ENCODE measurements around the gene RASGRF2.
"Not testable (repeated sequence)": the region's sequence is repeated elsewhere in the genome, so short reads cannot be mapped to it uniquely, and the experiment has no call there.

Gene RASGRF2

GRCh38 chr5:81022688-81023084, 62.5 kb downstream of the RASGRF2 start:
- DNase-seq, result no peak

- peak; percentile 1 for DNase-seq
Observed at GRCh38 chr5:81023261-81023970, 63.3 kb downstream of the RASGRF2 start.

DNA sequence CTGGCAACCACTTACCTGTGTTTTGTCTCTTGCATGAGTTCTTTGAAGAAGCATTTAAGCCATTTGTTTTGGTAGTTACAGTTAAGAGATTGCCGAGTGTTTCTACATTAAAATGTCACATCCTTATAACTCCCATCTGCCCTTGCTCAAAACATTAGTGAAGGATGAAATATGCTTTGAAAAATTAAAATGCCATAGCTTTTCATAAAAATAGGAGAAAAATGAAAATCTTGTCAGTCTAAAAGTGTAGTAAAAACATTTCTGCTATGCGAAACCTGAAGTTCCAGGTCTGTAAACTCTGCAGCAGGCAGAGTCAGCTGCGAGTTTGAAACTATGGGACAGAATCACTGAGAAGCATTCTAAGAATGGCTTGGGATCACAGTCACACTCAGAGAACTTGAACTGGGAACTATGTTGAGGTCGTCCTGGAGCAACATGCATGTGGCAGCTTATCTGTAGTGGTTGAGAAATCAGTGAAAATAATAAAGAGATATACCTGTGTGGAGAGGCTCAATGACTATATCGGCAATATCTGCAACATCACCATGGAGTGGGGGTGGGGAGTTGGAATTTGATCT, 67.4 kb downstream of the RASGRF2 start:
- no peak for DNase-seq

GRCh38 chr5:81028888-81029287, 68.7 kb downstream of the RASGRF2 start:
- not testable (repeated sequence) for DNase-seq

GRCh38 chr5:81029736-81030135, 69.6 kb downstream of the RASGRF2 start:
- not testable (repeated sequence) for DNase-seq

DNA sequence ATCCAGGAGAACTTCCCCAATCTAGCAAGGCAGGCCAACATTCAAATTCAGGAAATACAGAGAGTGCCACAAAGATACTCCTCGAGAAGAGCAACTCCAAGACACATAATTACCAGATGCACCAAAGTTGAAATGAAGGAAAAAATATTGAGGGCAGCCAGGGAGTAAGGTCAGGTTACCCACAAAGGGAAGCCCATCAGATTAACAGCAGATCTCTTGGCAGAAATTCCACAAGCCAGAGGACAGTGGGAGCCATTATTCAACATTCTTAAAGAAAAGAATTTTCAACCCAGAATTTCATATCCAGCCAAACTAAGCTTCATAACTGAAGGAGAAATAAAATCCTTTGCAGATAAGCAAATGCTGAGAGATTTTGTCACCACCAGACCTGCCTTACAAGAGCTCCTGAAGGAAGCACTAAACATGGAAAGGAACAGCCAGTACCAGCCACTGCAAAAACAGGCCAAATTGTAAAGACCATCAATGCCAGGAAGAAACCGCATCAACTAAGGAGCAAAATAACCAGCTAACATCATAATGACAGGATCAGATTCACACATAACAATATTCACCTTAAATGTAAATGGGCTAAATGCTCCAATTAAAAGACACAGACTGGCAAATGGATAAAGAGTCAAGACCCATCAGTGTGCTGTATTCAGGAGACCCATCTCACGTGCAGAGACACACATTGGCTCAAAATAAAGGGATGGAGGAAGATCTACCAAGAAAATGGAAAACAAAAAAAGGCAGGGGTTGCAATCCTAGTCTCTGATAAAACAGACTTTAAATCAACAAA, 70.3 kb downstream of the RASGRF2 start:
- DNase-seq, result not testable (repeated sequence)

GRCh38 chr5:81035522-81035921, 75.4 kb downstream of the RASGRF2 start:
- no peak for DNase-seq

- DNase-seq, result no peak
Observed at GRCh38 chr5:81038495-81038894, 78.3 kb downstream of the RASGRF2 start.

DNA sequence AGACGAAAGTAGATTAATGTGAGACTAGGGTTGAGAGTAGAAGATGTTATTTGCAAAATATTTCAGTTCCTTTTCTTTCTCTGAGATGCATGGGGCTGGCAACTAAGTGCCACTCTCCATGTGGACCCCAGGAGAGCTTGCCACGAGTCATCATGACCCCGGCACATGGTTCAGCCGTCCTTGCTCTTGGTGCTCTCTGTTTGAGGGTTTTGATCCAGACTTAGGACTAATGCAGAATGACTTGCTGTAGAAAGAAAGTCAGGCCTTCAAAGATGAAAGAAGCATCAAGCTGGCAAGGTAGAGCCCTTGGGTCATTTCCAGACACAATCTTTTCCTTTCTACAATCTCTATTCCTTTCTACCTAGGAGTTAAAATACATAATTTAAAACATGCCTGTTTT, 84.7 kb downstream of the RASGRF2 start:
- DNase-seq, result no peak

- no peak for DNase-seq
Observed at GRCh38 chr5:81045389-81045807, 85.2 kb downstream of the RASGRF2 start.

DNA sequence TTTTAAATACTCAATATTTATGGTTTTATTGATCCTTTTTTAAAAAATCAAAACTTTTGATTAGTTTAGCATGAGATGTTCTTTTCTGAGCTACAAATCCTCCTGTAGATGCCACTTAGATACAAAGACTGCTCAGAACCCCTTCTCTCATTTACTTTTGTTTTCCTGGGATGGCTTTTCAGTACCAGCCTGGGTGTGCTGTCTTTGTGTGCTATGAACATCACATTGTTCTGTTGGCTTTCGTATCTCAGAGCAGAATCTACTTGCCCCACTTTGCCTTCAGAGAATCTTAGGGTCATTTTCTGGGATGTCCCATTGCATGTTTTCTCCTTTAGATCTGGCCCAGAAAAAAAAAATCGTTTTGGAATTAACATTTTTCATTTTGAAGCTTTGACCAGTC, 85.9 kb downstream of the RASGRF2 start:
- DNase-seq, result no peak

DNA sequence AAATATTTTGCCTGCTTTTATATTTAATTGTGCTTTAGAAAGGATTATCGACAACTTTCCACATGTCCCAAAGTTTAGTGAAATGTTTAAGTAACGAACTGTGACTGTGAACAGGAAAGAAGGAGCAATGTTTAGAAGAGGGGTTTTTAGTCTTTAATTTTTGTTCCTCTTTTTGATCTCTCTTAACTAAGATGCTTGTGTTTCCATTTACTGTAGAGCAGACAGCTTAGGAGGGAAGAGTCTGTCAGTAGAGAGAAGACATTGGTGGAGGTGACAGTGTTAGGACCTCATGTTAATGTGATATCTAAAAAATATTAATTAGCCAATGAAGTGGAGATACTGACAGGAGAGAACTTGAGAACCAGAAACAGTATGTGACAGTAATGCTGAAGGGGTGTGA, 92.2 kb downstream of the RASGRF2 start:
- no peak for DNase-seq

- not testable (repeated sequence) for DNase-seq
Observed at GRCh38 chr5:81053282-81053681, 93.1 kb downstream of the RASGRF2 start.

DNA sequence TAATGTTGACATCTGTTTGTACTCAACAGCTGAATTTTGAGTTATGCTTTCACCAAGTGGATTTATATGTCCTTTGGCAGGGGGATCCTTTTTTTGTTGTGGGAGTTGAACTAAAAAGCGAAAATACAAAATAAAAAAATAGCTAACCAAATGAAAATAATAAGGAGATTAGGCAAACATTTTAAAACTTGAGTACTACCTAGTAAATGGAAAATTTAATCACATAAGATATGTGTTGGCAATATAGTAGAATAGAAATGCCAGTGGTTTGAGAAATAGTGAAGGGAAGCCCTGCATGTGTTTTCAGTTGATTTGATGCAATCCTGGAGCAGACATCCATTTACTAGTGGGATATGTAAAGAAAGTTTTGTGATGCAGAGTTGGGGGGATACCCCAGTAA, 98.0 kb downstream of the RASGRF2 start:
- no peak for DNase-seq

DNA sequence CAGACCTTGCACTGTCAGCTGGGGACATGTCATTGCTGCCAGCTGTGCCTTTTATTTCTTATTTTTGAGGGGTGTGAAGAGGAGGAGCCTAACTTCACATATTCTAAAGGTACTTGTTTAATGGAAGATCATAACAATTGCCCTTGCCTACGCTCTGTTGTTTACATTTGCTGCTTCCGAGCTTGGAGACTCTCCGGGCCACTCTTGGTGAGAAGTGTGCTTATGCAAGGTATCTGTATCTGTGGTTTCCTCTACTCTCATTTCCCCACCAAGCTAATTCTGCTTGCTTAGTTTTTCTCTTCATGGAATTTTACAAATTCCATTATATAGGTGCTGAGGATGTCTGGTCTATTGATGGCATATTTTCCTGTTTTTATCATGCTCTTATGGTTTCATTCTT, 105.3 kb downstream of the RASGRF2 start:
- no peak for DNase-seq

- no peak for DNase-seq
Observed at GRCh38 chr5:81066102-81066501, 105.9 kb downstream of the RASGRF2 start.

DNA sequence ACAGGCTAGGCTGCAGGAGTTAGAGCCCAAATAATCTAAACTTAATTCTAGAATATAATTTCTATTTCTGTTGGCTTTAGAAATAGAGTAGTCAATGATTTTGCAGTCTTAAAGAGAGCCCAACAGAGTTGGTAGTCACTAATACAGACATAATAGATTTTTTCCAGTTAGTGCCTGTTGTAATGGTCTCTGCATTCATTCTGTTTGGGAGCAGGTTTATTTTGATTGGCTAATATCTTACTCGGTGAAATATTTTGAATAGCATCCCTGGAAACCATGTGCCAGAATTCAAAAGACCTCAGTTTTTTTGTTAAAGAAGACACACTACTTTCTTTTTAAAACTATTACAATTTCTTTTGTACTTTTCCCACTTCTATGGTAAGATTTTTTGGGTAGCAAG, 107.2 kb downstream of the RASGRF2 start:
- no peak for DNase-seq

DNA sequence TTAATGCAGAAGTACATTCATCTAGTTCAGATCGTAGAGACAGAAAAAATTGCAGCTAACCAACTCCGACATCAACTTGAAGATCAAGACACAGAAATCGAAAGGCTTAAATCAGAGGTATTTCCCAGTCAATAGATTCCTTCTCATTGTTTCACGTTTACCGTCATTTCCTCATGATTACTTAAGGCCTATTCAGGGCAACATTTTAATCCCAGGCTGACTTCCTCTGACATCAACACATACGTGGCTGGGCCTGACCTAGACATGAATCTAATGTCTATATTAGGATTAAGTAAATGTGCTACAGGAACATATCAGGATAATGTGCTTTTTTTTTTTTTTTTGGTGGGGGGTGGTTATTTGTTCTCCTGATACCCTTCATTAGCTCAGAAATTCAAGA, 107.9 kb downstream of the RASGRF2 start:
- DNase-seq, result no peak

GRCh38 chr5:81068635-81069034, 108.5 kb downstream of the RASGRF2 start:
- DNase-seq, result no peak

DNA sequence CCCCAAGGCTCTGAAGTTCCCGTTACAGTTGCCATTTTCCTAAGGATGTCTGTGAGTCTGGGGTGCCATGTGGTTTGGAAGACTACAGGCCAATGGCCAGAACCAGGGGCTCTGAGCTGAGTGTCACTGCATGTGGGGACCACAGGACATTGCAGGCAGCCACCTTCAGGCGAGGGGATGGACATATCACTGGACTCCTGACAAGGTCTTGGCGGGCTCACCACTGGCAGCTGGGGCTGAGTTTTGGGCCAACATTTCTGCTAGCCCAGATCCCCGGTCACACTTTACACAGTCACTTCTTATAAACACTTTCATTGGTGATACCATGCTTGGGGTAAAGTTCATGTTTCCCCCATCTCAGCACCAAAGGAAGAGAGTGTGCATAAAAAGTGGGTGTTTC, 109.8 kb downstream of the RASGRF2 start:
- DNase-seq, result no peak

DNA sequence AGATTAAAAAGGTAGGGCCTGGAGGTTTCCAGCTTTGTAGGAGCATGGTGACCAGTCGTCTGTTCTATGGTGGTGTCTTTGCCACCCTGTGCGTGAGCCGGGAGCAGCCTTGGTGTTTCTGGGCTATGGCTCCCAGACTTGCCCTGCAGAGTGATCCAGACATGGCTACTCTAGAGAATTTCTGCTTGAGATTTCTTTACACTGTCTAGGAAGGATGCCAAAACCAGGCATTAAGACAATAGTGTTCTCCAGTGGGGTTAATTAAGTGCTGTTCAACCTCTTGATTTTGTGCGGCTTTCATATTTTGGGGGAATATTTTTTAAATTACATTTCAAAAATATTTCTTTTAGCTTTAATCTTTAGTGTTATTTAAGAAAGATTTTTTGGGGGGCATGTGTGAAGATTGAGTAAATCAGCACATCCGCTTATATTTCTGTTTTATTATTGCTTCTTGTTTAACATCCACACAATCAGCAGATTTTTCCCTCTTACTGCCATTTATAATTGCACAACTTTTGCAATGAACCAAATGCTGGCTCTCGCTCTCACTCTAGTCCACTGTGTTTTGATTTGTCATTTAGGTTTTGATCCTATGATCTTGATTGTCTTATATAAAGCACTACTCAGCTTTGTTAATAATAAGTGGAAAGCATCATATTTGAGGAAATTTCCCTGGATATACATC, 110.5 kb downstream of the RASGRF2 start:
- DNase-seq, result no peak

- DNase-seq, result no peak
Observed at GRCh38 chr5:81075041-81075440, 114.9 kb downstream of the RASGRF2 start.

- no peak for DNase-seq
Observed at GRCh38 chr5:81077105-81077504, 116.9 kb downstream of the RASGRF2 start.

- no peak for DNase-seq
Observed at GRCh38 chr5:81078930-81079329, 118.8 kb downstream of the RASGRF2 start.
